Measurements from ENCODE around the gene ANKDD1A. TPM values are rescaled to one million over a fixed set of nuclear protein-coding genes. Genes with fewer than 3 reads are reported as not detected.

The ANKDD1A gene
- total RNA-seq, 2 donors from 2014 or later, result 3.0 to 8.9 TPM

GRCh38 chr15:64975390-64975789 is 63.7 kb downstream of the ANKDD1A start:
- H3K4me1 Mint-ChIP-seq, result no peaks in the 10 kb centered on the region
- DNase-seq (no peak), ATAC-seq (no peak)
- no peaks in the 10 kb centered on the region for H3K9me3 ChIP-seq (ENCODE audit: control insufficient read depth, low read length, poor library complexity, severe bottlenecking)
- H3K36me3 Mint-ChIP-seq (ENCODE audit: low read depth), result peaks cover 2% of the 10 kb centered on the region
- no peaks in the 10 kb centered on the region for H3K27me3 Mint-ChIP-seq
- no peak overlapping the region for H3K27ac Mint-ChIP-seq
- H3K4me3 Mint-ChIP-seq, result no peak overlapping the region

- Mint-ChIP-seq H3K27me3 (no peaks in the 10 kb centered on the region), H3K27ac (no peak overlapping the region), H3K36me3 (ENCODE audit: low read depth) (peaks cover 2% of the 10 kb centered on the region), H3K4me3 (no peak overlapping the region), H3K4me1 (peaks cover 3% of the 10 kb centered on the region)
- no peaks in the 10 kb centered on the region for H3K9me3 ChIP-seq (ENCODE audit: control insufficient read depth, low read length, poor library complexity, severe bottlenecking)
- no peak for ATAC-seq
- DNase-seq, result no peak
Measured at GRCh38 chr15:64979252-64979710, 67.6 kb downstream of the ANKDD1A start.

DNA sequence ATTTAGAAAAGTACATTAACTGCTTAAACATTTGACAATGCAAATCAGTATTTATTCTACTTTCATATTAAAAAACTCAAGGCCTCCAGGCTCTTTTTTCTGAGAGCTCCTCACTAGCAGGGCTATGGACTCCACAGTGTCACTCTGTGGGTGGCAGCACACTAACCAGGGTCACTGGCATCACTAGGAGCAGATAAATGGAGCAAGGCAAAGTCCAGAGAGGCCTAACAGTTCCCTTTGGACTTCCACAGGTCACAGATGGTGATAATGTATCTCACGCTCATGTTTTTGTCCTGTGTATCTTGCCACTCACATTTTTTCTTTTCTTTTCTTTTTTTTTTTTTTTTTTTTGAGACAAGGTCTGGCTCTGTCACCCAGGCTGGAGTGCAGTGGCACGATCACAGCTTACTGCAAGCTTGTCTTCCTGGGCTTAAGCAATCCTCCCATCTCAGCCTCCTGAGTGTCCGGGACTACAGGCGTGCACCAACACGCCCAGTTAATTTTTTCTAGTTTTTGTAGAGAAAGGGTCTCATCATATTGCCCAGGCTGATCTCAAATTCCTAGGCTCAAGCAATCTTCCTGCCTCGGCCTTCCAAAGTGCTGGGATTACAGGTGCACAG is 70.2 kb downstream of the ANKDD1A start:
- Mint-ChIP-seq H3K36me3 (ENCODE audit: low read depth) (peaks cover 2% of the 10 kb centered on the region), H3K27ac (no peak overlapping the region), H3K27me3 (no peaks in the 10 kb centered on the region)

DNA sequence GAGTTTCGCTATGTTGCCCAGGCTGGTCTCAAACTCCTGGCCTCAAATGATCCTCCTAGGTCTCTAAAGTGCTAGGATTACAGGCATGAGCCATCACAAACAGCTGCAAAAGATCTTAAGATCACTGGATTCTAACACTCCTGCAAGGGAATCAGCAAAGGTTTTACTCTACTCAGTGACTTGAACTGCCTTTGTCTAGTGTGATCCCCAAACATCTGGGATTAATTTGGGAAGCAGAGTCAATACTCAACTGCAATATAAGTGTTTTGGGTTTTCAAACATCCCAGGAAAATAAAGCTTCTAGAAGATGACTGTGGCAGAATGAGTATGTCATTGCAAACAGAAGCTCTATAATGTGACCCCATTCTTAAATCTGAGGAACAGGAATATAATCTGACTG is 70.8 kb downstream of the ANKDD1A start:
- Mint-ChIP-seq H3K27me3 (no peaks in the 10 kb centered on the region), H3K36me3 (ENCODE audit: low read depth) (peaks cover 2% of the 10 kb centered on the region), H3K27ac (no peak overlapping the region), H3K4me1 (peaks cover 10% of the 10 kb centered on the region), H3K4me3 (no peak overlapping the region)
- no peak for ATAC-seq
- H3K9me3 ChIP-seq (ENCODE audit: control insufficient read depth, low read length, poor library complexity, severe bottlenecking), result no peaks in the 10 kb centered on the region
- no peak for DNase-seq

More for the DNA sequence above, 70.2 kb downstream of the ANKDD1A start:
- peaks cover 8% of the 10 kb centered on the region for H3K4me1 Mint-ChIP-seq
- no peak overlapping the region for H3K4me3 Mint-ChIP-seq
- DNase-seq (no peak), ATAC-seq (no peak)
- H3K9me3 ChIP-seq (ENCODE audit: control insufficient read depth, low read length, poor library complexity, severe bottlenecking), result no peaks in the 10 kb centered on the region

DNA sequence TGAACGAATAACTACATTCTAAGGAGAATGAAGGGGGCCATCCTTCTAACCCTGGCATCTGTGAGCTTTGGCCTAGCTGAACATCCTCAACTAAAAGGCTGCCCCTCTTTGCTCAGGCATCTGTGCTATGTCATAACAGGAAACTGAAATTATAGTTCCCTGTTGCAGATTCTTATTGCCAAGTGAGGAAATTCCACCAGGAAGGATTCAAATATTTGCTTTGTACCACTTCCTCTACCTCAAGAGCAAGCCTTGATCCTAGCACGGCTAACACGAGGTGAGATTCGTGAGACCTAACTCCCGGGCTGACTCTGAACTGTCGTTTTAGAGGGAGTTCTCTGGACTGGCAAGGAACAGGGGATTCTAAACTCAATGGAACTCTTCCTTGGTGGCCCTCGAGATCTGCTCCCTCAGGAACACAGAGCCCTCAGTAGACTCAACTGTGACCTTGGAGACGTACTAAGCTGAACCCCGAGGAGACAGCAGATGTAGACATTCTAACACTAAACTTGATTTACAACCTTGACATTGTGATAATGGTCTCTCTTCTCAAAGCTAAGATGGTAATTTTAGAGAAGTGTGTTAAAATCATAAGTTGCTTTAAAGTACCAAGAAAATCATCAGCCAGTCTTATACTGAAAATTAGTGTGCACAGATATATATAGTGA is 73.8 kb downstream of the ANKDD1A start:
- no peak for DNase-seq
- no peaks in the 10 kb centered on the region for H3K9me3 ChIP-seq (ENCODE audit: control insufficient read depth, low read length, poor library complexity, severe bottlenecking)
- no peak overlapping the region for H3K27ac Mint-ChIP-seq
- no peaks in the 10 kb centered on the region for H3K27me3 Mint-ChIP-seq
- H3K4me1 Mint-ChIP-seq, result peaks cover 27% of the 10 kb centered on the region
- H3K4me3 Mint-ChIP-seq, result no peak overlapping the region
- H3K36me3 Mint-ChIP-seq (ENCODE audit: low read depth), result no peaks in the 10 kb centered on the region
- ATAC-seq, result no peak

GRCh38 chr15:64987136-64987535 is 75.4 kb downstream of the ANKDD1A start:
- H3K27me3 Mint-ChIP-seq, result no peaks in the 10 kb centered on the region
- H3K4me1 Mint-ChIP-seq, result peaks cover 30% of the 10 kb centered on the region
- H3K36me3 Mint-ChIP-seq (ENCODE audit: low read depth), result no peaks in the 10 kb centered on the region
- peak overlapping the region; percentile 62 for H3K27ac Mint-ChIP-seq
- no peak overlapping the region for H3K4me3 Mint-ChIP-seq
- H3K9me3 ChIP-seq (ENCODE audit: control insufficient read depth, low read length, poor library complexity, severe bottlenecking), result no peaks in the 10 kb centered on the region
- DNase-seq, result no peak
- ATAC-seq, result no peak

DNA sequence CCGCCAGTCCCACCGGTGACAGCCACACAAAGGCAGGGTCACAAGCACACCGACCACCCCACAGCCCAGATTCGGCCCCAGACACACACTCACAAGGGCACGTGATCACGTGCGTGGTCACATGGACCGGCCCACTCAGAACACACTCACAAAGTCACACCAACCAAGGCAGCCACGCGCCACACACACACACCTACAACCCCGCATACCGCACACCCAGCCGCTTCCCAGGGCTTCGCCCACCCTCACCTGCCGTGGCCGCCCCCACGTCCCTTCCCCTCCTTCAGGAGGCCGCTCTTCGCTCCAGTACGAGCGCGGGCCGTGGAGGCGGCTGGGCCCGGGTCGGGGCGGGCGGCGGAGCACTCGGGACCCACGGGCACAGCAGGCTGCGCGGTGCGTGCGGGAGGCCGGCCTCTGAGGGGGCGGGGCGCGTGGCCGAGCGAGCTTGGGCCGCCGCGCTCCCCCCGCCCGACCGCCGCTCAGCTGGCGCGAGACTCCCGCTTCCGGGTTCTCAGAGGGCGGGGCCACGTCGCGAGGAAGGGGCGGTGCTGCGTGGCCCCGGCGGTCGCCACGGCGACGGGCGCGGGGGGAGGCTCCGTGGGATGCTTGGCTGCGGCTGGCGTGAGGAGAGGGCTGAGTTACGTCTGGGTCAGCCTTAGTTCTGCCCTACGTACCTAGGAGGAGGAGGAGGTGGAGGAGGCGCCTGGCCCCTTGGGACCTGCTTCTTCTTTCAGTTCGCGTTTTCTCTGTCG is 77.9 kb downstream of the ANKDD1A start, which contains the start of gene SPG21:
Gene SPG21, minus strand, starts transcription at position 499 of the 752 bp plus-strand sequence. CDS start 6,345 bp downstream, outside the sequence.
- H3K36me3 Mint-ChIP-seq (ENCODE audit: low read depth), result no peaks in the 10 kb centered on the region
- ATAC-seq (peak; percentile 92), DNase-seq (peak; percentile 87 to 91 (median 88))
- H3K4me1 Mint-ChIP-seq, result peaks cover 31% of the 10 kb centered on the region
- H3K4me3 Mint-ChIP-seq, result peak within 1 kb of the TSS; percentile 99
- no peaks in the 10 kb centered on the region for H3K27me3 Mint-ChIP-seq
- H3K9me3 ChIP-seq (ENCODE audit: control insufficient read depth, low read length, poor library complexity, severe bottlenecking), result no peaks in the 10 kb centered on the region
- H3K27ac Mint-ChIP-seq, result peak within 1 kb of the TSS; percentile 95

DNA sequence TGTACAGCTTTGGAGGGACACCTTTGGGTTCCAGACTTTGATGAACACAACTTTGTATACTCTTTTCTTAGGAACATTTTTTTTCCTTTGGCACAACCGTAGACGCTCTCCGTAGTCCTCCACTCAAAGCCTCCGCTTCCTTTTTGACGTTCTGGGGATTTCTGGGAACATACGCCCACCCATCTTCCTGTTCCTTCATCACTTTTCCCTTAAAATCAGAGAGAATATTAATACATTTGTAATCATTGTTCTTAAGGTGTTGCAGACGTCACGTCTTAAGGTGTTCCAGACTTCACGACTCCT is 78.4 kb downstream of the ANKDD1A start:
- Mint-ChIP-seq H3K36me3 (ENCODE audit: low read depth) (no peaks in the 10 kb centered on the region), H3K27me3 (no peaks in the 10 kb centered on the region), H3K4me1 (peaks cover 31% of the 10 kb centered on the region), H3K27ac (peak overlapping the region; percentile 95), H3K4me3 (peak overlapping the region; percentile 99)
- H3K9me3 ChIP-seq (ENCODE audit: control insufficient read depth, low read length, poor library complexity, severe bottlenecking), result no peaks in the 10 kb centered on the region
- ATAC-seq (no peak), DNase-seq (no peak)

- no peaks in the 10 kb centered on the region for H3K9me3 ChIP-seq (ENCODE audit: control insufficient read depth, low read length, poor library complexity, severe bottlenecking)
- ATAC-seq (no peak), DNase-seq (no peak)
- Mint-ChIP-seq H3K4me1 (peaks cover 27% of the 10 kb centered on the region), H3K36me3 (ENCODE audit: low read depth) (no peaks in the 10 kb centered on the region), H3K27me3 (no peaks in the 10 kb centered on the region), H3K27ac (no peak overlapping the region), H3K4me3 (no peak overlapping the region)
Measured at GRCh38 chr15:64991536-64992135, 79.9 kb downstream of the ANKDD1A start.

- no peaks in the 10 kb centered on the region for H3K36me3 Mint-ChIP-seq (ENCODE audit: low read depth)
- H3K4me3 Mint-ChIP-seq, result peak overlapping the region; percentile 39
- no peaks in the 10 kb centered on the region for H3K27me3 Mint-ChIP-seq
- DNase-seq (no peak), ATAC-seq (no peak)
- no peak overlapping the region for H3K27ac Mint-ChIP-seq
- H3K4me1 Mint-ChIP-seq, result peaks cover 19% of the 10 kb centered on the region
- H3K9me3 ChIP-seq (ENCODE audit: control insufficient read depth, low read length, poor library complexity, severe bottlenecking), result no peaks in the 10 kb centered on the region
Measured at GRCh38 chr15:64993290-64993689, 81.6 kb downstream of the ANKDD1A start.

GRCh38 chr15:64997066-64997465 is 85.4 kb downstream of the ANKDD1A start:
- H3K4me3 Mint-ChIP-seq, result no peak overlapping the region
- ATAC-seq, result no peak
- no peaks in the 10 kb centered on the region for H3K36me3 Mint-ChIP-seq (ENCODE audit: low read depth)
- H3K27ac Mint-ChIP-seq, result no peak overlapping the region
- H3K27me3 Mint-ChIP-seq, result no peaks in the 10 kb centered on the region
- no peak for DNase-seq
- H3K9me3 ChIP-seq (ENCODE audit: control insufficient read depth, low read length, poor library complexity, severe bottlenecking), result no peaks in the 10 kb centered on the region
- H3K4me1 Mint-ChIP-seq, result peaks cover 4% of the 10 kb centered on the region

- Mint-ChIP-seq H3K4me3 (no peak overlapping the region), H3K27me3 (no peaks in the 10 kb centered on the region), H3K36me3 (ENCODE audit: low read depth) (no peaks in the 10 kb centered on the region), H3K27ac (no peak overlapping the region), H3K4me1 (peaks cover 3% of the 10 kb centered on the region)
- ATAC-seq (no peak), DNase-seq (no peak)
- no peaks in the 10 kb centered on the region for H3K9me3 ChIP-seq (ENCODE audit: control insufficient read depth, low read length, poor library complexity, severe bottlenecking)
Measured at GRCh38 chr15:64997745-64998375, 86.2 kb downstream of the ANKDD1A start.

DNA sequence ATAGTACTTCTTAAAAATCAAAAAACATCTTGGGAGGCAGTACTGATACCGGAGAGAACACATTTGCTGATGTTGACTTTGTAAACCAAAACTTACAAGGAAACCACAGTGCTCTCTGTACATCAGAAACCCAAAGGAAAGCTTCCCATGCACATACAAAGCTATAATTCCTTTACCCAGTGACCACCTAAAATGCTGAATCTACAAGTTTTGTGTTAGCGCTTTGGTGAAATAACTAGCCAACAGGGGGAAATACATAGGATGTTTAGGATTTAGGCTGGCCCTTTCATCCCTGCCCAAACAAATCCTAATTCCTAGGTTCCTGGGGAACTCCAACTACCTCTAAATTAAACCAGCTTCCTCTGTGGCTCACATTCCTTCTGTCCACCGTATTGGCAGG is 93.3 kb downstream of the ANKDD1A start:
- no peak overlapping the region for H3K4me3 Mint-ChIP-seq
- peaks cover 2% of the 10 kb centered on the region for H3K36me3 Mint-ChIP-seq (ENCODE audit: low read depth)
- H3K9me3 ChIP-seq (ENCODE audit: control insufficient read depth, low read length, poor library complexity, severe bottlenecking), result no peaks in the 10 kb centered on the region
- DNase-seq, result no peak
- H3K4me1 Mint-ChIP-seq, result peaks cover 9% of the 10 kb centered on the region
- ATAC-seq, result no peak
- H3K27ac Mint-ChIP-seq, result no peak overlapping the region
- H3K27me3 Mint-ChIP-seq, result no peaks in the 10 kb centered on the region

Data from T-helper 17 cell (primary cell).